AG04450 (cell line): Measurements from ENCODE around the gene CCSER1. TPM values are rescaled to one million over a fixed set of nuclear protein-coding genes. Genes with fewer than 3 reads are reported as not detected.

Experiments used
- CTCF ChIA-PET: fragments of 300-600, 350-600 bp; formaldehyde crosslinking; extraction: SDS; loops from one replicate; lab custom pipeline; 2022; ENCODE audit warnings: antibody characterized with exemption, inconsistent platforms; lab: Charles Lee
- POLR2A ChIA-PET: fragments of 350-600 bp; formaldehyde crosslinking; extraction: SDS; loops from one replicate; lab custom pipeline; 2021; ENCODE audit warnings: antibody characterized with exemption, inconsistent platforms; lab: Yijun Ruan, JAX
- DNase-seq: peaks from one replicate; pipeline ENCODE4 v3.0.0-alpha.2; 2011; ENCODE audit warnings: low read depth, low spot score
- H3K27ac ChIP-seq: one replicate; pipeline ENCODE4 v1.5.1; 2012; ENCODE audit warnings: low read depth, low read length, control low read depth
- H3K27me3 ChIP-seq: one replicate; pipeline ENCODE4 v1.6.0; 2012; ENCODE audit warnings: low read length; ENCODE audit not compliant: control insufficient read depth, insufficient read depth
- H3K4me3 ChIP-seq: 2 replicates; pipeline ENCODE4 v1.5.1; 2011; ENCODE audit warnings: mild to moderate bottlenecking, low read depth, low read length, control low read depth
- H3K9me3 ChIP-seq: 2 replicates; pipeline ENCODE4 v1.5.1; 2012; ENCODE audit warnings: low read length; ENCODE audit not compliant: control insufficient read depth, insufficient read depth
- CTCF ChIP-seq: IDR thresholded peaks from 2 replicates; pipeline ENCODE4 v1.5.1; 2011; ENCODE audit warnings: low read depth, low read length, control low read depth, inconsistent platforms
- polyA minus RNA-seq: library from RNA; depleted of rRNA, polyadenylated mRNA; stranded (reverse); fragments of >200 nt; gene quantifications from 2 replicates; pipeline ENCODE4 v1.2.3, GENCODE V29; 2011; rRNA and poly(A)+ RNA removed
- polyA plus RNA-seq: library from polyadenylated mRNA; depleted of rRNA; stranded (reverse); fragments of >200 nt; gene quantifications from 2 replicates; pipeline ENCODE4 v1.2.3, GENCODE V29; 2011; rRNA removed

Gene CCSER1
- not detected in 2 replicates for polyA plus RNA-seq
- polyA minus RNA-seq: not detected in 2 replicates

GRCh38 chr4:90127223-90127705 is at the start of gene CCSER1:
Gene CCSER1, plus strand, starts transcription at chr4:90127394.
- no peaks in the 10 kb centered on the region; the same call in 1 of the 2 replicates for H3K9me3 ChIP-seq
- peaks cover 14% of the 10 kb centered on the region for H3K27me3 ChIP-seq
- no peak within 1 kb of the TSS for H3K27ac ChIP-seq
- no peak for DNase-seq
- H3K4me3 ChIP-seq: peak within 1 kb of the TSS; percentile 29
- ChIA-PET CTCF (no interaction called here), POLR2A (no interaction called here)
- TF ChIP-seq CTCF: no peak

- POLR2A ChIA-PET: no interaction called here
- TF ChIP-seq CTCF: no peak
- Histone ChIP-seq H3K4me3 (no peak overlapping the region), H3K9me3 (no peaks in the 10 kb centered on the region), H3K27ac (no peak overlapping the region), H3K27me3 (no peaks in the 10 kb centered on the region)
- CTCF ChIA-PET: no interaction called here
- DNase-seq: no peak
Observed at GRCh38 chr4:90078440-90078839, 48.8 kb upstream of the CCSER1 start.

GRCh38 chr4:90080116-90080515 is 47.1 kb upstream of the CCSER1 start:
- CTCF ChIA-PET: no interaction called here
- no peaks in the 10 kb centered on the region for H3K27me3 ChIP-seq
- no peak for TF ChIP-seq CTCF
- no peak overlapping the region for H3K4me3 ChIP-seq
- no peak for DNase-seq
- no peak overlapping the region for H3K27ac ChIP-seq
- H3K9me3 ChIP-seq: no peaks in the 10 kb centered on the region
- POLR2A ChIA-PET: no interaction called here

- ChIA-PET CTCF (no interaction called here), POLR2A (no interaction called here)
- H3K27me3 ChIP-seq: no peaks in the 10 kb centered on the region
- TF ChIP-seq CTCF: no peak
- no peak overlapping the region for H3K27ac ChIP-seq
- H3K9me3 ChIP-seq: no peaks in the 10 kb centered on the region
- no peak for DNase-seq
- no peak overlapping the region for H3K4me3 ChIP-seq
Observed at GRCh38 chr4:90081432-90082144, 45.6 kb upstream of the CCSER1 start.

GRCh38 chr4:90082449-90082848 is 44.7 kb upstream of the CCSER1 start:
- ChIA-PET POLR2A (no interaction called here), CTCF (interaction anchor here (0.5 kb wide), 1 partner anchor 886 kb away, joined by 3 read pairs; no protein-coding TSS in a partner anchor)
- H3K27me3 ChIP-seq: no peaks in the 10 kb centered on the region

More at GRCh38 chr4:90082449-90082848, 44.7 kb upstream of the CCSER1 start:
- no peak for DNase-seq
- no peak overlapping the region for H3K27ac ChIP-seq
- TF ChIP-seq CTCF: no peak
- H3K4me3 ChIP-seq: no peak overlapping the region
- no peaks in the 10 kb centered on the region for H3K9me3 ChIP-seq
